Measurements from ENCODE around the gene ADAMTS18.

Gene ADAMTS18

GRCh38 chr16:77437859-77438258, 3.0 kb upstream of the ADAMTS18 start:
- no peak for DNase-seq
- in situ Hi-C loops (cut with MboI; ENCODE audit: low pct_unique_long_range_greater_than_20kb, low sequenced_read_pairs): no loop called here

- in situ Hi-C loops (cut with MboI; ENCODE audit: low pct_unique_long_range_greater_than_20kb, low sequenced_read_pairs): no loop called here
- no peak for DNase-seq
Observed at GRCh38 chr16:77435272-77435820, 512 bp upstream of the ADAMTS18 start.

- in situ Hi-C loops (cut with MboI; ENCODE audit: low pct_unique_long_range_greater_than_20kb, low sequenced_read_pairs): no loop called here
- DNase-seq: no peak
Observed at GRCh38 chr16:77434022-77434529, 758 bp downstream of the ADAMTS18 start.

DNA sequence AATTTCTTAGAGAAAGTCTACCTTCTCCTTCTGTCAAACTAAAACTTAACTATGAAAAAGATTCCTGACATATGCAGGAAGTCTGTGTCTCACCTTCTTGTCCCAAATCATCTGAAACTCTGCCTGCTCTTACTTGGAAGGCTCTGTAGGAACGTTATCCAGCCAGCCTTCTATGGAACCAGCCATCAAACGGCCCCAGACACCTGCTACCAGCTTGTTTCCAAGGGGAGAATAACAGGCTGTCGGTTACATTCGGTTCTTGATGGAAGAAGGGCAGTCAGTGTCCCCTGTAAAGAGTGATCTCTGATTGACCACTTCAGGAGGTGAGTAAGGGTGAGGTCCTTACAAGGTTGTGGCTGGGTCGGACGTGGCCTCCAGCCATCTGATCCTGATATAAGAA, 1.7 kb downstream of the ADAMTS18 start:
- in situ Hi-C loops (cut with MboI; ENCODE audit: low pct_unique_long_range_greater_than_20kb, low sequenced_read_pairs): no loop called here
- no peak for DNase-seq

DNA sequence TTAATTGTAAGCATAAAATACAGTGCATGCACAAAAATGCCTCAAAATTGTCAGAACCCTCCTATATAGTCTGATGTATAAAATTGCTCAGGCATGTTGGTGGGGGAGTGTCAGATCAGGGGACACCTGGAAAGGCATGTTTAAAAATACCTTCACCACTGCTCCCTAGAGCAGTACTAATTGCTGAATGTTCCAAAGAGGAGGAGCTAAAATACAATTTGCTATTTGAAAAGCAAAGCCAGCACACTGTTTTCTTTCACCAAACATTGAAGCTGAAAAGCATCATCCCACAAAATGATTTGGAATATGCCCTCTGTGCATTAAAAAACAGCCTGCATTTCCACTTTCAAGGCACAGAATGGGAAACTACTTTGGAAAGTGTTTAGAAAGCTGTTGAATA, 2.6 kb downstream of the ADAMTS18 start:
- no peak for DNase-seq

GRCh38 chr16:77430787-77431585, 3.8 kb downstream of the ADAMTS18 start:
- in situ Hi-C loops (cut with MboI; ENCODE audit: low pct_unique_long_range_greater_than_20kb, low sequenced_read_pairs): no loop called here
- DNase-seq: no peak

More for the DNA sequence above, 2.6 kb downstream of the ADAMTS18 start:
- in situ Hi-C loops (cut with MboI; ENCODE audit: low pct_unique_long_range_greater_than_20kb, low sequenced_read_pairs): no loop called here

DNA sequence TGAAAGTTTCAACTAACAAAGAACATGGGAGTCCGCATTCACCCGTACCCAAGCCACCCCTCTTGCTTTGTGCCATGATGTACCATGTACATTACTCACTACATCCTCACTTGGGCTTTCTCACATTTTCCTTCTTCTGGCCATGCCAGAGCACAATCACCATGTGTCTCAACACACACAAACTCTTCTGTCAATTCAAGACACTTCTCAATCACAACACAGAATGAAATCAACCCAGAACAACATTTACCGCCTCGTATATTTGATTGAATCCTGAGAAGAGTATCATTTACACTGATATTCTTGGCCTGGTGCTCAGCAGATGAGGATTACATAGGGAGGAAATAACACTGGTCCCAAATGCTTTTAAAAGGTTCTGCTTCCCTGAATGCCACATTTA, 4.5 kb downstream of the ADAMTS18 start:
- in situ Hi-C loops (cut with MboI; ENCODE audit: low pct_unique_long_range_greater_than_20kb, low sequenced_read_pairs): no loop called here
- no peak for DNase-seq

DNA sequence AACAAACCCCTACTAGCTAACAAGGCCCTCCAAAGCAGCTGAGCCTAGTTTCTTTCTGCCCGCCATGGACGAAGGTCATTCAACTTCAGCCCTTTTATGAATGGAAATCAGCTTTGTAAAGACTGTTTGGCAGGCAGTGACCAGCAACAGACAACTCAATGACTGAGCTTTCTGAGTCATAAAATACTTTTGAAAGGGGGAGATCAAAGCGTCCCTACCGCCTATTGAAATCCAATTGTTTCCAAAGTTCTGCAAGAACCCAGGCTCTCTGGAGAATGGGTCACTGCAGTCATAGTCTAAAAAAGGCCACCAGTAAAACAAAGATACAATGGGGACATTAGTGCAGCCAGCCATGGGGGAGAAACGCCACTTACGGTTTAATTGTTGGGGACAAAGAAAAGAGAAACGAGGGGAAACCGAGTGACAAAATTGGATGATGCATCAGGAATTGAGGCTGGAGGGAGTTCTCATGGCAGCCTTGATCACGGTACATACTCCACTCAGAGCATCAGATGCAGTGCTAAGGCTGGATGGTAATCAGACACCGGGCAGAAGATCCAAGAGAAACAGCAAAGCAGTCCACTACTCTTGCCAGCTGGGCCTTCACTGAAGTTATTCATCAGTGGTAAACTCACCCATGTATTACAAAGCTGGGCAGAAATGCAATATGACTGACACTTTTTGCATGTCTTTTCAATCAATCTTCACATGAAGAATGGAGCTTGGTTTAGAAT, 9.8 kb downstream of the ADAMTS18 start:
- no peak for DNase-seq
- in situ Hi-C loops (cut with MboI; ENCODE audit: low pct_unique_long_range_greater_than_20kb, low sequenced_read_pairs): no loop called here

DNA sequence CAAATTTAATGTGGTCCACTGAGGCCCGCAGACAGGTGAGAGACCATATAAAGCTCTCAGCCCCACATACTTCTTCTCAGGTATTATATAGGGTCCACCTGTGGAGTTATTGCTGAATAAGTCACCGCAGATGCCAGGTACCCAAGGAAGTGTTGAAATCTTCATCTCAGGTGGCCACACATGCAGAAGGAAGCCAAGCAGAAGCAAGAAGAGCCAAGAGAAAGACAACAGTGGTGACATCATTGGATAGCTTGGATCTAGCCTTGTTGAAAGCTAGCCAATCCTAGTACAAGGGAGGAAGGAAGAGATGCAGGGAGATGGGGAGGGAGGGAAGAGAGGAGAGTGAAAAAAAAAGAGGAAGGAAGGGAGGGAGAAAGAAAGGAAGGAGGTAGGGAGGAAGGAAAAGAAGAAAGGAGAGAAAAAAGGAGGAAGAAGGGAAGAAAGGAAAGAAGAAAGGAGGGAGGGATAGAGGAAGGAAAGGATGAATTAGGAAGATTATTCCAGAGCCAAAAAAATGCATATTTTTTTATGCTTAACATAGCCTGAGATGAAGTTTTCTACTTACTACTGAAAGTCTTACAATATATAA, 12.5 kb downstream of the ADAMTS18 start:
- in situ Hi-C loops (cut with MboI; ENCODE audit: low pct_unique_long_range_greater_than_20kb, low sequenced_read_pairs): no loop called here
- DNase-seq: no peak

DNA sequence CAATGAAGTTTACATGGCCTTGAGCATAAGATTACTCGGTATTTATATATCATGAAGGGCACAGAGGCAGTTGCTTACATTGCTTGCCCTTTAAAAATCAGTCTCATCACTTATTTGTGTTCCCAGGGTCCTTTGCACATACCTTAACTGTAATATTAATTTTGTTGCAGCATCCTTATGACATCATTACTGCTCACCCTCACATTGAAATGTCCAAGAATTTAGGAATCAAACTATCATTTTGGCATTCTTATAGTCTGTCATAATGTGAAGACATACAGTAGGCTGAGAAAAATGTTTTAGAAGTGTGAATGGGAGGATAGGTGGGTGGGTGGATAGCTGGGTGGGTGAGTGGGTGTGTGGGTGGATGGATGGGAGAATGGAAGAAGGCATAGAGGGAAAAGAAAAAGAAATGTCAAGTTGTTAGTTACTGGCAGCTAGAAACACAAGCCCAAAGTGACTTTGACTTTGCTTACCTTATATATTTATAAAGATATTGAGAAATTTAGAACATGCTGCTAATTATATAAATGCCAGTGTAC, 17.8 kb downstream of the ADAMTS18 start:
- no peak for DNase-seq
- in situ Hi-C loops (cut with MboI; ENCODE audit: low pct_unique_long_range_greater_than_20kb, low sequenced_read_pairs): no loop called here

GRCh38 chr16:77414752-77415231, 20.0 kb downstream of the ADAMTS18 start:
- in situ Hi-C loops (cut with MboI; ENCODE audit: low pct_unique_long_range_greater_than_20kb, low sequenced_read_pairs): no loop called here
- DNase-seq: no peak

DNA sequence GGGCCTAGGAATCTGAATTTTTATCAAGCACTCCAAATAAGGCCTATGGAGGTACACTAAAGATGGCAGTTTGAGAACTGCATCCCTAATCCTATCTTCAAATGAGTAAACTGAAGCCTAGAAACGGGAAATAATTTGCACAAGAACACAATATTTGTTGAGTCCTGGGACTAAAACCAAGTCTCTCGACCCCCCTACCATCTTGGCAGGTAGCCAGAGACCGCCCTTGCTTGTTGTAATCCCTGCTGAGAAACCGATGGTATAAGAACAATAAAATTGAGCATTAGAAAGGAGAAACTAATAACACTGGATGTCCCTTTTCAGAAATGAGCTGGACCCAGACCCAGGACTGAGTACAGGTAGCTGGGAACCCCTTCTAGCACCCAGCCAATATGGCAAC, 24.4 kb downstream of the ADAMTS18 start:
- in situ Hi-C loops (cut with MboI; ENCODE audit: low pct_unique_long_range_greater_than_20kb, low sequenced_read_pairs): no loop called here
- no peak for DNase-seq

- in situ Hi-C loops (cut with MboI; ENCODE audit: low pct_unique_long_range_greater_than_20kb, low sequenced_read_pairs): no loop called here
- DNase-seq: no peak
Observed at GRCh38 chr16:77409311-77409710, 25.5 kb downstream of the ADAMTS18 start.

DNA sequence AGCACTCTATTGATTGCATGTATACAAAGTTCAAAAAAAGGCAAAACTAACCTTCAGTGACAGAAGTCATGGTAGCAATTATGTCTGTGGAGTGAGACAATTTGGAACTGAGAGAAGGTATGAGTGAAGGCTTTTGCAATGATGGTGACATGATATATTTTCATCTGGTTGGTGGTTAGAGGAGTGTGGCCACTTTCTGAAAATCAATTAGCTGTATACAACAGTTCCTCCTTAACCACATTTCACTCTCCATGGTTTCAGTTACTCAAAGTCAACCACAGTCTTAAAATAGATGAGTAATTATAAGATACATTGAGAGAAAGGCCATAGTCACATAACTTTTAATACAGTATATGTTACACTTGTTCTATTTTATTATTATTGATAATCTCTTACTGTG, 26.2 kb downstream of the ADAMTS18 start:
- in situ Hi-C loops (cut with MboI; ENCODE audit: low pct_unique_long_range_greater_than_20kb, low sequenced_read_pairs): no loop called here
- DNase-seq: peak; percentile 13

GRCh38 chr16:77406680-77407079, 28.2 kb downstream of the ADAMTS18 start:
- peak; percentile 1 for DNase-seq
- in situ Hi-C loops (cut with MboI; ENCODE audit: low pct_unique_long_range_greater_than_20kb, low sequenced_read_pairs): no loop called here

GRCh38 chr16:77404775-77405174, 30.1 kb downstream of the ADAMTS18 start:
- no peak for DNase-seq
- in situ Hi-C loops (cut with MboI; ENCODE audit: low pct_unique_long_range_greater_than_20kb, low sequenced_read_pairs): no loop called here

GRCh38 chr16:77403732-77404131, 31.1 kb downstream of the ADAMTS18 start:
- in situ Hi-C loops (cut with MboI; ENCODE audit: low pct_unique_long_range_greater_than_20kb, low sequenced_read_pairs): no loop called here
- DNase-seq: no peak

DNA sequence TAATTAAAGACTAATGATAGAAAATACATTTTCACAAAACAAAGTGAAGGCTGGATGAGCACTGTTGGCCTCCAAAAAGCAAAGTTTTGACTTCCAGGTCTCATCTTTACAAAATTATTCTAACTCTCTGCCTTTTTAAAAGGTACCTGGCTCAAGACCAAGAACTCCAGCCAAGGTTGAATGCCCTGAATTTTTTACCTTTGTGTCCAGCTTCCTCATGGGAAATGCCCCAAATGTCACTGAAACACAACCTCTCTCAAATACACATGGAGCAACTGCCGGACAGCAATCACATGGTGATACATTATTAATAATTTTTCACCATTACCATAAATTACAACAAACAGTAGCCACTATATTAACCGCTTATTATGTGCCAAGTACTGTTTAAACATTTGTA, 32.2 kb downstream of the ADAMTS18 start:
- in situ Hi-C loops (cut with MboI; ENCODE audit: low pct_unique_long_range_greater_than_20kb, low sequenced_read_pairs): no loop called here

DNA sequence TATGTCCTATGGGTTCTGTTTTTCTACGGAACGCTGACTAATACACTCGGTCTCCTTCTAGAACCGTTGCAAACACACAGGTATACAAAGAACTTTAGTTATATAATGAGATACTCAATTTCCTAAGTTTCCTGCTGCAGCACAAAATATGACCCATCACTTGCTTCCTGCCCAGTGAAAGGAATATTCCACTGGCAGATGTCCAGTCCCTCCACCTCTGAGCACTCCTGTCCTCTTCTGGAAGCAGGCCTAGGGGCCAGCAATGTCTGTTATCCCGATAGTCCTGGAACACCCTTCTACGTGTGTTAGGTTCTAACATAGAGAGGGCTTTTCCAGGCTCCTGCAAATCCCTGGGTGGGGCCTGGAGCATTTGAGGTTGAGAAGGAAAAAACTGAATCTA, 32.7 kb downstream of the ADAMTS18 start:
- in situ Hi-C loops (cut with MboI; ENCODE audit: low pct_unique_long_range_greater_than_20kb, low sequenced_read_pairs): no loop called here
- DNase-seq: no peak

More for the DNA sequence above, 32.2 kb downstream of the ADAMTS18 start:
- no peak for DNase-seq

Measured in KBM-7 (cell line).